8988T (cell line): Measurements from ENCODE around the gene PROX2.
A peak's percentile ranks its signal among the peaks of the same experiment; 100 is the strongest.

Source experiments
- DNase-seq: peaks from one replicate; pipeline ENCODE4 v3.0.0; 2011

The PROX2 gene

GRCh38 chr14:74908861-74909341 is 33.0 kb upstream of the PROX2 start:
- DNase-seq = no peak

- no peak for DNase-seq
These were observed 31.8 kb upstream of the PROX2 start for GRCh38 chr14:74907744-74908143.

- no peak for DNase-seq
These were observed 31.1 kb upstream of the PROX2 start for GRCh38 chr14:74906925-74907521.

- DNase-seq = peak; percentile 60
These were observed 29.7 kb upstream of the PROX2 start for GRCh38 chr14:74905595-74906142.

GRCh38 chr14:74904635-74905503 is 28.9 kb upstream of the PROX2 start:
- no peak for DNase-seq

GRCh38 chr14:74902941-74903705 is 27.2 kb upstream of the PROX2 start:
- no peak for DNase-seq

- DNase-seq = no peak
These were observed 22.7 kb upstream of the PROX2 start for GRCh38 chr14:74898694-74899093.

GRCh38 chr14:74898083-74898482 is 22.1 kb upstream of the PROX2 start:
- no peak for DNase-seq

GRCh38 chr14:74897642-74898041 is 21.7 kb upstream of the PROX2 start:
- no peak for DNase-seq

- no peak for DNase-seq
These were observed 20.5 kb upstream of the PROX2 start for GRCh38 chr14:74896400-74896799.

GRCh38 chr14:74893614-74894091 is 17.7 kb upstream of the PROX2 start:
- no peak for DNase-seq

- DNase-seq = no peak
These were observed 16.8 kb upstream of the PROX2 start for GRCh38 chr14:74892745-74893144.

GRCh38 chr14:74891870-74892269 is 15.9 kb upstream of the PROX2 start:
- DNase-seq = no peak

GRCh38 chr14:74890262-74890661 is 14.3 kb upstream of the PROX2 start:
- DNase-seq = no peak

GRCh38 chr14:74888164-74889158 is 12.5 kb upstream of the PROX2 start:
- no peak for DNase-seq

GRCh38 chr14:74886001-74886400 is 10.1 kb upstream of the PROX2 start:
- DNase-seq = no peak

- DNase-seq = peak; percentile 51
These were observed 6.4 kb upstream of the PROX2 start for GRCh38 chr14:74882103-74882920.

- DNase-seq = peak; percentile 95
These were observed 5.6 kb upstream of the PROX2 start, which contains the start of gene DLST for GRCh38 chr14:74881431-74882102. Gene DLST (plus strand): TSS chr14:74881916. CDS start chr14:74881954, 38 bp downstream.

- DNase-seq = no peak
These were observed 3.7 kb upstream of the PROX2 start for GRCh38 chr14:74879427-74880182.
